OCI-LY3 (cell line): ENCODE data around the gene DDB1.

Experiments
- EZH2phosphoT487 ChIP-seq: fragments of 200-600 bp; shearing (Covaris generic); IDR thresholded peaks from 2 replicates; pipeline ENCODE4 v1.6.1; 2018; ENCODE audit warnings: antibody characterized with exemption, mixed run types, low read depth
- TF ChIP-seq, protein P1 (sequence below): fragments of 200-600, 300-600 bp; sonication (generic); IDR thresholded peaks from 2 replicates; pipeline ENCODE4 v1.5.1; 2014; ENCODE audit warnings: antibody characterized with exemption, low read length, low read depth

DNA sequence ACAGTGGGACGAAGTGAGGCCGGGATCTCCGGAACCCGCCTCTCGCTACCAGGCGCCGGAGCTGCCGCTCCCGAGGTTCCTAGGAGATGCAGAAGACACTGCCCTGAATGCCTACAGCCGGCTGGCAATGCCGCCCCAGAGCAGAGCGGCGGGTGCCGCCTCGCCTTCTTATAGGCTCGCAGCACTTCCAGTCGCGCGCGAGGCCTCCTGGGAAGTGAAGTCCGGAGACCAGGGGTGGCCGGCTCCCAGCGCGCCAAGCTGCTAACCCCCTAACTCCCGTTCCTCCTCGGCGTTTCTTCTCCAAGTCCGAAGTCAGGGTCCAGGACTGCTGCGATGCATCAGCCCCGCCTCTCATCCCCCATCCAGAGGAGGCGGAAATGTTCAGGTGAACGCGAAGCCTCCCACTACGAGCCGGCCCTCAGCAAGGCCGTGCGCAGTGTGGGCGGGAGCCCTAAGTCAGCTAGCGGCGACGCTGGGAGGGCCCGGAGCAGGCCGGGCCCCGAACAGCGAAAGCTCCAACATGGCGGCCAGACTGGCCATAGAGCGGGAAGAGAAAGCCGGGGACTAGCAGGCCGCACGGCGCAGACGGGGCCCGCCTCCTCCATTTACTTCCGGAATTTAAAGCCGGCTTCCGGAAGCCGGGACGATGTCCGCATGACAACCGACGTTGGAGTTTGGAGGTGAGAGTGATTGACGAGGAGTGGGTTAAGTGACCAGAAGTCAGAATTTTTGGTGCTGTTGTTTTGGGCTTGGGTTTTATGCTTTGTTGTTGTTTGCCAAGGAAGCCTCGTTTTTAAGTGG is 29.0 kb upstream of the DDB1 start, which contains the start of the genes CYB561A3 and TMEM138:
- TF ChIP-seq, protein P1, sequence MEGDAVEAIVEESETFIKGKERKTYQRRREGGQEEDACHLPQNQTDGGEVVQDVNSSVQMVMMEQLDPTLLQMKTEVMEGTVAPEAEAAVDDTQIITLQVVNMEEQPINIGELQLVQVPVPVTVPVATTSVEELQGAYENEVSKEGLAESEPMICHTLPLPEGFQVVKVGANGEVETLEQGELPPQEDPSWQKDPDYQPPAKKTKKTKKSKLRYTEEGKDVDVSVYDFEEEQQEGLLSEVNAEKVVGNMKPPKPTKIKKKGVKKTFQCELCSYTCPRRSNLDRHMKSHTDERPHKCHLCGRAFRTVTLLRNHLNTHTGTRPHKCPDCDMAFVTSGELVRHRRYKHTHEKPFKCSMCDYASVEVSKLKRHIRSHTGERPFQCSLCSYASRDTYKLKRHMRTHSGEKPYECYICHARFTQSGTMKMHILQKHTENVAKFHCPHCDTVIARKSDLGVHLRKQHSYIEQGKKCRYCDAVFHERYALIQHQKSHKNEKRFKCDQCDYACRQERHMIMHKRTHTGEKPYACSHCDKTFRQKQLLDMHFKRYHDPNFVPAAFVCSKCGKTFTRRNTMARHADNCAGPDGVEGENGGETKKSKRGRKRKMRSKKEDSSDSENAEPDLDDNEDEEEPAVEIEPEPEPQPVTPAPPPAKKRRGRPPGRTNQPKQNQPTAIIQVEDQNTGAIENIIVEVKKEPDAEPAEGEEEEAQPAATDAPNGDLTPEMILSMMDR = no peak
- no peak for TF ChIP-seq EZH2phosphoT487
